Erythroblast (primary cell): ENCODE data around the gene PPFIBP1.

Source experiments
- GATA1 ChIP-seq: IDR thresholded peaks from 2 replicates; pipeline ENCODE4 v1.6.1; 2011; ENCODE audit warnings: low read depth, mild to moderate bottlenecking, control low read depth, low read length, moderate library complexity
- POLR2A ChIP-seq: IDR thresholded peaks from 2 replicates; pipeline ENCODE4 v1.6.1; 2011; ENCODE audit warnings: mild to moderate bottlenecking, low read length

DNA sequence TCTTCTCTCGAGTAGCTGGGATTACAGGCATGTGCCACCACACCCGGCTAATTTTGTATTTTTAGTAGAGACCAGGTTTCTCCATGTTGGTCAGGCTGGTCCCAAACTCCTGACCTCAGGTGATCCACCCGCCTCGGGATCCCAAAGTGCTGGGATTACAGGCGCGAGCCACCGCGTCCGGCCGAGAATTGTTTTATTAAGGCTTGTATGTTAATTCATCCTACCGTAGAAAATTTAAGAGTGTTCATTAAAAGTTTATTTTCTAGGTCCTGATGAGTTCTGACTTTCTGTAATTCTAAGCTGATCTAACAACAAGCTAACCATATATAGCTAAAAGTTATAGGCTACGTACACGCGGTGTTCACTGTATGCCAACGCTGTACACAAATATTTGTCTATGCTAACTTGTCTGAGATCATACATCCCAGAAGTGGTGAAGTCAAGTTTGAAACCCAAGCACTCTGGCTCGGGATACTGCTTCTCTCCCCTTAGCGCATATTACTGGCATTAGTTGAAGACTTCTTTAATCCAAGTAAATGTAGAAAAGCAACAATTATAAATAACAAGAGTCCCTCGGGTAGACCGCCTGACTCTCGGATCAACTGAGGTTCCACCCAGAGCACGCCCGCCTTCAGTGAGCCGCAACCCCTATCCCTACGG, 186.1 kb downstream of the PPFIBP1 start:
- TF ChIP-seq POLR2A (no peak), GATA1 (no peak)
